Measurements from ENCODE around the gene CDH18.

CDH18 gene

DNA sequence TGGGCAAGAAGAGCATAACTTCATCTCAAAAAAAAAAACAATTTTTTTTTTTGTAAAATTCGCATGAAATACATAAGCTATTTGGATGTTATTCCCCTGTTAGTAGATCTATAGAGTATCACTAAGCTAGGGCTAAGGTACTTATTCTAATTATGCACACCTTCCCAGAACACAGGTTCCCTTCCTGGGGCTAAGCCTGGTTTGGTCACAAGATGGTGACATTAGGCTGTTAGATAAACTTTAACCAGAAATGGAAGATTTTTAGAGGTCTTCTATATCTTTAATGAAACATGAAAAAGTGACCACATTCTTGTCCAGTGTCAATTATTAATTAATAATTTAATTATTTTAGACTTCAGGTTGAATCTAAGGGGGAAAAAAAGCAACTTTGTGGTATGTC, 433.5 kb downstream of the CDH18 start:
- Histone ChIP-seq H3K9me3 (ENCODE audit: insufficient read depth, low read depth, low read length) (no peaks in the 10 kb centered on the region), H3K4me3 (ENCODE audit: low read length, poor library complexity, severe bottlenecking) (no peak overlapping the region), H3K9me2 (replicated peaks; ENCODE audit: low read depth, low read length) (no peaks in the 10 kb centered on the region), H3K36me3 (ENCODE audit: insufficient read depth, low read length) (no peaks in the 10 kb centered on the region), H3K27me3 (ENCODE audit: insufficient read depth, low read length, poor library complexity, severe bottlenecking) (no peaks in the 10 kb centered on the region), H2AFZ (ENCODE audit: low read length) (no peak overlapping the region), H3K4me1 (ENCODE audit: insufficient read depth, low read length, poor library complexity, severe bottlenecking) (no peaks in the 10 kb centered on the region), H3K9ac (ENCODE audit: low read depth, low read length, poor library complexity, severe bottlenecking) (no peak overlapping the region), H3K4me2 (ENCODE audit: low read depth, low read length, poor library complexity, severe bottlenecking) (no peak overlapping the region), H3F3A (ENCODE audit: low read depth) (no peaks in the 10 kb centered on the region), H3K79me2 (ENCODE audit: insufficient read depth, low read length) (no peaks in the 10 kb centered on the region), H4K20me1 (ENCODE audit: insufficient read depth, low read length, poor library complexity, severe bottlenecking) (no peaks in the 10 kb centered on the region)
- TF ChIP-seq, protein P1, sequence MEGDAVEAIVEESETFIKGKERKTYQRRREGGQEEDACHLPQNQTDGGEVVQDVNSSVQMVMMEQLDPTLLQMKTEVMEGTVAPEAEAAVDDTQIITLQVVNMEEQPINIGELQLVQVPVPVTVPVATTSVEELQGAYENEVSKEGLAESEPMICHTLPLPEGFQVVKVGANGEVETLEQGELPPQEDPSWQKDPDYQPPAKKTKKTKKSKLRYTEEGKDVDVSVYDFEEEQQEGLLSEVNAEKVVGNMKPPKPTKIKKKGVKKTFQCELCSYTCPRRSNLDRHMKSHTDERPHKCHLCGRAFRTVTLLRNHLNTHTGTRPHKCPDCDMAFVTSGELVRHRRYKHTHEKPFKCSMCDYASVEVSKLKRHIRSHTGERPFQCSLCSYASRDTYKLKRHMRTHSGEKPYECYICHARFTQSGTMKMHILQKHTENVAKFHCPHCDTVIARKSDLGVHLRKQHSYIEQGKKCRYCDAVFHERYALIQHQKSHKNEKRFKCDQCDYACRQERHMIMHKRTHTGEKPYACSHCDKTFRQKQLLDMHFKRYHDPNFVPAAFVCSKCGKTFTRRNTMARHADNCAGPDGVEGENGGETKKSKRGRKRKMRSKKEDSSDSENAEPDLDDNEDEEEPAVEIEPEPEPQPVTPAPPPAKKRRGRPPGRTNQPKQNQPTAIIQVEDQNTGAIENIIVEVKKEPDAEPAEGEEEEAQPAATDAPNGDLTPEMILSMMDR (conservative IDR thresholded peaks at IDR 0.05; ENCODE audit: low read length): no peak
- no peak for TF ChIP-seq EZH2phosphoT487 (IDR thresholded peaks at IDR 0.05; ENCODE audit: borderline replicate concordance)

DNA sequence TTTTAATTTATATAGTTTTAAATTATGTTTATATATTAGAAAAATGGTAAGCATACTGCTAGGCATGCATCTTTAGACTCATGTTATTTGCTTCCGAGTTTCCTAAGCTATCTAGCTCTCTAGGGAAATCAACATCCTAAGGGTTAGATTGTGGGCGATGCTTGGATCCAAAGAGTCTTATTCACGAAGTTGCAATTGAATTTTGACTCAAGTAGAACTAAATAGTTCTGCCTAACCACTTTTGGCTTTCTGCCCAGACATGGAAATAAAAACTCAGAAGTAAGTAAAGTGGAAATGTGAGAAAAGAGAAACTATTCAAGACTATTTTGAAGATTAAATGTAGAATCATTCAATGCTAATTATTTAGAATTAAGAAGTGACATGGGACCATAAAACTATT, 440.4 kb downstream of the CDH18 start:
- no peaks in the 10 kb centered on the region for H3K9me2 ChIP-seq (replicated peaks; ENCODE audit: low read depth, low read length)
- no peak for TF ChIP-seq EZH2phosphoT487 (IDR thresholded peaks at IDR 0.05; ENCODE audit: borderline replicate concordance)
- TF ChIP-seq, protein P1 (conservative IDR thresholded peaks at IDR 0.05; ENCODE audit: low read length): no peak
- H3K79me2 ChIP-seq (ENCODE audit: insufficient read depth, low read length): no peaks in the 10 kb centered on the region
- H3K4me3 ChIP-seq (ENCODE audit: low read length, poor library complexity, severe bottlenecking): no peak overlapping the region
- no peaks in the 10 kb centered on the region for H3F3A ChIP-seq (ENCODE audit: low read depth)
- no peak overlapping the region for H3K9ac ChIP-seq (ENCODE audit: low read depth, low read length, poor library complexity, severe bottlenecking)
- H2AFZ ChIP-seq (ENCODE audit: low read length): no peak overlapping the region
- H3K4me1 ChIP-seq (ENCODE audit: insufficient read depth, low read length, poor library complexity, severe bottlenecking): no peaks in the 10 kb centered on the region
- no peaks in the 10 kb centered on the region for H3K36me3 ChIP-seq (ENCODE audit: insufficient read depth, low read length)
- no peaks in the 10 kb centered on the region for H4K20me1 ChIP-seq (ENCODE audit: insufficient read depth, low read length, poor library complexity, severe bottlenecking)
- H3K9me3 ChIP-seq (ENCODE audit: insufficient read depth, low read depth, low read length): no peaks in the 10 kb centered on the region
- no peaks in the 10 kb centered on the region for H3K27me3 ChIP-seq (ENCODE audit: insufficient read depth, low read length, poor library complexity, severe bottlenecking)
- H3K4me2 ChIP-seq (ENCODE audit: low read depth, low read length, poor library complexity, severe bottlenecking): no peak overlapping the region

GRCh38 chr5:19546521-19546920, 441.5 kb downstream of the CDH18 start:
- no peaks in the 10 kb centered on the region for H3K9me3 ChIP-seq (ENCODE audit: insufficient read depth, low read depth, low read length)
- H2AFZ ChIP-seq (ENCODE audit: low read length): no peak overlapping the region
- H3F3A ChIP-seq (ENCODE audit: low read depth): no peaks in the 10 kb centered on the region
- no peak overlapping the region for H3K9ac ChIP-seq (ENCODE audit: low read depth, low read length, poor library complexity, severe bottlenecking)
- H3K4me1 ChIP-seq (ENCODE audit: insufficient read depth, low read length, poor library complexity, severe bottlenecking): no peaks in the 10 kb centered on the region
- no peaks in the 10 kb centered on the region for H3K79me2 ChIP-seq (ENCODE audit: insufficient read depth, low read length)
- H3K36me3 ChIP-seq (ENCODE audit: insufficient read depth, low read length): no peaks in the 10 kb centered on the region
- no peaks in the 10 kb centered on the region for H4K20me1 ChIP-seq (ENCODE audit: insufficient read depth, low read length, poor library complexity, severe bottlenecking)
- no peak overlapping the region for H3K4me3 ChIP-seq (ENCODE audit: low read length, poor library complexity, severe bottlenecking)
- TF ChIP-seq, protein P1 (conservative IDR thresholded peaks at IDR 0.05; ENCODE audit: low read length): no peak
- TF ChIP-seq EZH2phosphoT487 (IDR thresholded peaks at IDR 0.05; ENCODE audit: borderline replicate concordance): no peak
- H3K9me2 ChIP-seq (replicated peaks; ENCODE audit: low read depth, low read length): no peaks in the 10 kb centered on the region
- no peak overlapping the region for H3K4me2 ChIP-seq (ENCODE audit: low read depth, low read length, poor library complexity, severe bottlenecking)
- no peaks in the 10 kb centered on the region for H3K27me3 ChIP-seq (ENCODE audit: insufficient read depth, low read length, poor library complexity, severe bottlenecking)
